ENCODE data around the gene IL34. TPM values are rescaled to one million over a fixed set of nuclear protein-coding genes. Genes with fewer than 3 reads are reported as not detected.

IL34 gene
- polyA plus RNA-seq, 1 donor (not counting 4 experiments of a cell fraction or from before 2014, with no cell fraction given) = 0.08 TPM

DNA sequence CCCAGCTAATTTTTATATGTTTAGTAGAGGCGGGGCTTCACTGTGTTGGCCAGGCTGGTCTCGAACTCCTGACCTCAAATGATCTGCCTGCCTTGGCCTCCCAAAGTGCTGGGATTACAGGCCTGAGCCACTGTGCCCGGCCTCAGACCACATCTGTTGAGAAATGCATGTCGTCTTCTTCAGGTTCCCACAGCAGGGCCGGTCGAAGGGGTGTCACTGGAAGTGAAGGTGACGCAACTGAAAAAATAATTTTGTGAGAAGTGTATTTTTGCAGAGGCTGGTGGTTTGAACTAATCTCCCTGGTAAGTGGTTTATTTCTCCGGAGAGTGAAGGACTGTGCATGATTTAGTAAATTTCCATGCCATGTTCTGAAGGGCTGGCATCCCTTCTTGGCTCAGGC lies 33.4 kb upstream of the IL34 start:
- H3K27me3 ChIP-seq (ENCODE audit: control insufficient read depth, extremely low read depth, insufficient read depth, low read length) = no peaks in the 10 kb centered on the region
- no peak for TF ChIP-seq EZH2 (IDR thresholded peaks at IDR 0.05; ENCODE audit: low read length)
- TF ChIP-seq, protein P1, sequence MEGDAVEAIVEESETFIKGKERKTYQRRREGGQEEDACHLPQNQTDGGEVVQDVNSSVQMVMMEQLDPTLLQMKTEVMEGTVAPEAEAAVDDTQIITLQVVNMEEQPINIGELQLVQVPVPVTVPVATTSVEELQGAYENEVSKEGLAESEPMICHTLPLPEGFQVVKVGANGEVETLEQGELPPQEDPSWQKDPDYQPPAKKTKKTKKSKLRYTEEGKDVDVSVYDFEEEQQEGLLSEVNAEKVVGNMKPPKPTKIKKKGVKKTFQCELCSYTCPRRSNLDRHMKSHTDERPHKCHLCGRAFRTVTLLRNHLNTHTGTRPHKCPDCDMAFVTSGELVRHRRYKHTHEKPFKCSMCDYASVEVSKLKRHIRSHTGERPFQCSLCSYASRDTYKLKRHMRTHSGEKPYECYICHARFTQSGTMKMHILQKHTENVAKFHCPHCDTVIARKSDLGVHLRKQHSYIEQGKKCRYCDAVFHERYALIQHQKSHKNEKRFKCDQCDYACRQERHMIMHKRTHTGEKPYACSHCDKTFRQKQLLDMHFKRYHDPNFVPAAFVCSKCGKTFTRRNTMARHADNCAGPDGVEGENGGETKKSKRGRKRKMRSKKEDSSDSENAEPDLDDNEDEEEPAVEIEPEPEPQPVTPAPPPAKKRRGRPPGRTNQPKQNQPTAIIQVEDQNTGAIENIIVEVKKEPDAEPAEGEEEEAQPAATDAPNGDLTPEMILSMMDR (optimal IDR thresholded peaks at IDR 0.05 in 1 of 3, IDR thresholded peaks at IDR 0.05 in 1 of 3, conservative IDR thresholded peaks at IDR 0.05 in 1 of 3; ENCODE audit: extremely low read depth in 1 of 3, insufficient read depth in 2 of 3, low read length in 3 of 3) = no peak
- H3K4me2 ChIP-seq (ENCODE audit: control insufficient read depth, extremely low read depth, insufficient read depth, low read depth, low read length) = no peak overlapping the region
- DNase-seq (ENCODE audit: low read depth, low spot score) = no peak
- no peak for FAIRE-seq
- no peaks in the 10 kb centered on the region for H3K36me3 ChIP-seq (ENCODE audit: control insufficient read depth in 2 of 2, extremely low read depth in 1 of 2, insufficient read depth in 2 of 2, low read length in 2 of 2)
- H3K9ac ChIP-seq (ENCODE audit: control insufficient read depth, extremely low read depth, insufficient read depth, low read length) = no peak overlapping the region
- H3K4me1 ChIP-seq (ENCODE audit: control insufficient read depth, extremely low read depth, insufficient read depth, low read length) = no peaks in the 10 kb centered on the region
- H2AFZ ChIP-seq (ENCODE audit: control insufficient read depth, low read length) = no peak overlapping the region
- no peaks in the 10 kb centered on the region for H3K79me2 ChIP-seq (ENCODE audit: control insufficient read depth, insufficient read depth, low read length)
- no peak overlapping the region for H3K27ac ChIP-seq (ENCODE audit: control insufficient read depth, insufficient read depth, low read length)
- no peaks in the 10 kb centered on the region for H3K9me1 ChIP-seq (ENCODE audit: control insufficient read depth, extremely low read depth, insufficient read depth, low read length)
- no peaks in the 10 kb centered on the region for H4K20me1 ChIP-seq (ENCODE audit: control insufficient read depth, extremely low read depth, insufficient read depth, low read length)
- H3K4me3 ChIP-seq (ENCODE audit: control insufficient read depth in 2 of 3, extremely low read depth in 1 of 3, insufficient read depth in 2 of 3, low read depth in 1 of 3, low read length in 3 of 3) = no peak overlapping the region
- dilution Hi-C loops (cut with MboI; ENCODE audit: extremely low pct_ligation_motif_present, low sequenced_read_pairs) = no loop called here
- no peaks in the 10 kb centered on the region for H3K9me3 ChIP-seq (ENCODE audit: control insufficient read depth, low read depth, low read length)

DNA sequence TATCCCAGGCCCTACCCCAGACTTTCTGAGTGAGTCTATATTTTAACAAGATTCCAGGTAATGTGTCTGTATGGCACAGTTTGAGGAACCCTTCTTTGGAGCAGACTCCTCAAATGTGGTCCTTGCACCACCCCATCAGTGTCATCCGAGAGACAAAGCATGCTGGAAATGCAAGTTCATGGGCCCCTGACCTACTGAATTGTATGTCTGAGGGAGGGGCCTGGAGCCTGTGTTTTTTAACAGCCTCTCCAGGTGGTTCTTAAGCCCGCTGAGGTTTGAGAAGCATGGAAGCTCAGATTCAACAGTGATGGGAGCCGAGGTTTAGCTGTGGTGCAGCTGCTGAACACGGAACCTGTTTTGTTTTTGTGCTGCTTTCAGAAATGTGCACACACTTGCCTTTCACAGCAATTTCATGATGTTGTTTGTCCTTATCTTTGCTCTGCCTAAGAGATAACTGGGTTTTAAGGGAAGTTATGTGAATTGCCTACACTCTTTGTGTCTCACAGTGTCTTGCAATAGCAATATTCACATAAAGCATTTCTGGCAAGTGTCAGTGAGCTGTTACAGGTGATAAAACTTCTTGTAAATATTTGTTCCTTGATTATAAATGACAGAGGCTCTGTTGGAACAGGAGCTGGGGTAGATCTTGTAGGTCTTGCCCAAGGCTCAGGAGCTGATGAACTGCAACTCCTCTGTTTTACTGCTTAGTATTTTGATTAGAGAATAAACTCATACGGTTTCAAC lies 32.0 kb upstream of the IL34 start:
- no peak overlapping the region for H3K4me2 ChIP-seq (ENCODE audit: control insufficient read depth, extremely low read depth, insufficient read depth, low read depth, low read length)
- H2AFZ ChIP-seq (ENCODE audit: control insufficient read depth, low read length) = no peak overlapping the region
- no peaks in the 10 kb centered on the region for H3K27me3 ChIP-seq (ENCODE audit: control insufficient read depth, extremely low read depth, insufficient read depth, low read length)
- H3K79me2 ChIP-seq (ENCODE audit: control insufficient read depth, insufficient read depth, low read length) = no peaks in the 10 kb centered on the region
- H3K27ac ChIP-seq (ENCODE audit: control insufficient read depth, insufficient read depth, low read length) = no peak overlapping the region
- no peaks in the 10 kb centered on the region for H3K4me1 ChIP-seq (ENCODE audit: control insufficient read depth, extremely low read depth, insufficient read depth, low read length)
- no peak for FAIRE-seq
- dilution Hi-C loops (cut with MboI; ENCODE audit: extremely low pct_ligation_motif_present, low sequenced_read_pairs) = no loop called here
- H3K9me3 ChIP-seq (ENCODE audit: control insufficient read depth, low read depth, low read length) = no peaks in the 10 kb centered on the region
- no peak for TF ChIP-seq EZH2 (IDR thresholded peaks at IDR 0.05; ENCODE audit: low read length)
- TF ChIP-seq, protein P1 (optimal IDR thresholded peaks at IDR 0.05 in 1 of 3, IDR thresholded peaks at IDR 0.05 in 1 of 3, conservative IDR thresholded peaks at IDR 0.05 in 1 of 3; ENCODE audit: extremely low read depth in 1 of 3, insufficient read depth in 2 of 3, low read length in 3 of 3) = no peak
- H4K20me1 ChIP-seq (ENCODE audit: control insufficient read depth, extremely low read depth, insufficient read depth, low read length) = no peaks in the 10 kb centered on the region
- no peak for DNase-seq (ENCODE audit: low read depth, low spot score)
- no peaks in the 10 kb centered on the region for H3K9me1 ChIP-seq (ENCODE audit: control insufficient read depth, extremely low read depth, insufficient read depth, low read length)
- H3K4me3 ChIP-seq (ENCODE audit: control insufficient read depth in 2 of 3, extremely low read depth in 1 of 3, insufficient read depth in 2 of 3, low read depth in 1 of 3, low read length in 3 of 3) = no peak overlapping the region
- no peaks in the 10 kb centered on the region for H3K36me3 ChIP-seq (ENCODE audit: control insufficient read depth in 2 of 2, extremely low read depth in 1 of 2, insufficient read depth in 2 of 2, low read length in 2 of 2)
- H3K9ac ChIP-seq (ENCODE audit: control insufficient read depth, extremely low read depth, insufficient read depth, low read length) = no peak overlapping the region
